ENCODE data around the gene SLC44A3. TPM values are rescaled to one million over a fixed set of nuclear protein-coding genes. Genes with fewer than 3 reads are reported as not detected.
A peak's percentile ranks its signal among the peaks of the same experiment; 100 is the strongest.

The SLC44A3 gene
- total and polyA plus RNA-seq, 2 donors (not counting 1 experiment from before 2014, with no cell fraction given): 3.9 to 9.7 TPM

- Histone ChIP-seq H3K9me3 (ENCODE audit: control insufficient read depth, insufficient read depth, low read depth, low read length) (no peaks in the 10 kb centered on the region), H3K4me2 (ENCODE audit: extremely low read depth, insufficient read depth, low read length) (no peak overlapping the region), H3K79me2 (ENCODE audit: control insufficient read depth, insufficient read depth, low read length) (no peaks in the 10 kb centered on the region), H4K20me1 (ENCODE audit: control insufficient read depth, extremely low read depth, insufficient read depth, low read length) (no peaks in the 10 kb centered on the region), H3K27me3 (ENCODE audit: control insufficient read depth, insufficient read depth, low read length) (no peaks in the 10 kb centered on the region), H3K4me3 (replicated peaks in 1 of 4; ENCODE audit: control extremely low read depth in 1 of 4, insufficient read depth in 1 of 4, low read depth in 3 of 4, low read length in 4 of 4) (no peak overlapping the region), H3K36me3 (ENCODE audit: control insufficient read depth, insufficient read depth, low read length) (no peaks in the 10 kb centered on the region), H2AFZ (ENCODE audit: low read length) (no peak overlapping the region), H3K27ac (ENCODE audit: insufficient read depth, low read length) (no peak overlapping the region), H3K9ac (ENCODE audit: insufficient read depth, low read length) (no peak overlapping the region), H3K4me1 (ENCODE audit: control insufficient read depth, extremely low read depth, insufficient read depth, low read length) (no peaks in the 10 kb centered on the region)
- no peak for TF ChIP-seq CTCF (conservative IDR thresholded peaks at IDR 0.05 in 1 of 2, IDR thresholded peaks at IDR 0.05 in 1 of 2; ENCODE audit: low read depth in 1 of 2, low read length in 2 of 2)
- TF ChIP-seq EZH2 (IDR thresholded peaks at IDR 0.05; ENCODE audit: low read length, missing control alignments): no peak
- DNase-seq (ENCODE audit: low read depth in 2 of 2): no peak
Observed at GRCh38 chr1:94874423-94874822, 54.3 kb downstream of the SLC44A3 start.

GRCh38 chr1:94875794-94876193, 55.6 kb downstream of the SLC44A3 start:
- H3K27me3 ChIP-seq (ENCODE audit: control insufficient read depth, insufficient read depth, low read length): no peaks in the 10 kb centered on the region

GRCh38 chr1:94876362-94876761, 56.2 kb downstream of the SLC44A3 start:
- Histone ChIP-seq H3K4me1 (ENCODE audit: control insufficient read depth, extremely low read depth, insufficient read depth, low read length) (no peaks in the 10 kb centered on the region), H3K9ac (ENCODE audit: insufficient read depth, low read length) (no peak overlapping the region), H3K9me3 (ENCODE audit: control insufficient read depth, insufficient read depth, low read depth, low read length) (no peaks in the 10 kb centered on the region), H4K20me1 (ENCODE audit: control insufficient read depth, extremely low read depth, insufficient read depth, low read length) (no peaks in the 10 kb centered on the region), H3K79me2 (ENCODE audit: control insufficient read depth, insufficient read depth, low read length) (no peaks in the 10 kb centered on the region), H3K27me3 (ENCODE audit: control insufficient read depth, insufficient read depth, low read length) (no peaks in the 10 kb centered on the region), H3K27ac (ENCODE audit: insufficient read depth, low read length) (no peak overlapping the region), H2AFZ (ENCODE audit: low read length) (no peak overlapping the region), H3K4me2 (ENCODE audit: extremely low read depth, insufficient read depth, low read length) (no peak overlapping the region), H3K36me3 (ENCODE audit: control insufficient read depth, insufficient read depth, low read length) (no peaks in the 10 kb centered on the region), H3K4me3 (replicated peaks in 1 of 4; ENCODE audit: control extremely low read depth in 1 of 4, insufficient read depth in 1 of 4, low read depth in 3 of 4, low read length in 4 of 4) (no peak overlapping the region)
- DNase-seq (ENCODE audit: low read depth in 2 of 2): peak in 1 of 2 donors; percentile 81
- TF ChIP-seq CTCF (conservative IDR thresholded peaks at IDR 0.05 in 1 of 2, IDR thresholded peaks at IDR 0.05 in 1 of 2; ENCODE audit: low read depth in 1 of 2, low read length in 2 of 2): no peak
- TF ChIP-seq EZH2 (IDR thresholded peaks at IDR 0.05; ENCODE audit: low read length, missing control alignments): no peak

More at GRCh38 chr1:94875794-94876193, 55.6 kb downstream of the SLC44A3 start:
- H3K4me3 ChIP-seq (replicated peaks in 1 of 4; ENCODE audit: control extremely low read depth in 1 of 4, insufficient read depth in 1 of 4, low read depth in 3 of 4, low read length in 4 of 4): no peak overlapping the region
- H3K9me3 ChIP-seq (ENCODE audit: control insufficient read depth, insufficient read depth, low read depth, low read length): no peaks in the 10 kb centered on the region
- H3K36me3 ChIP-seq (ENCODE audit: control insufficient read depth, insufficient read depth, low read length): no peaks in the 10 kb centered on the region
- H3K27ac ChIP-seq (ENCODE audit: insufficient read depth, low read length): no peak overlapping the region
- H3K79me2 ChIP-seq (ENCODE audit: control insufficient read depth, insufficient read depth, low read length): no peaks in the 10 kb centered on the region
- H2AFZ ChIP-seq (ENCODE audit: low read length): no peak overlapping the region
- no peak for DNase-seq (ENCODE audit: low read depth in 2 of 2)
- no peaks in the 10 kb centered on the region for H3K4me1 ChIP-seq (ENCODE audit: control insufficient read depth, extremely low read depth, insufficient read depth, low read length)
- H3K9ac ChIP-seq (ENCODE audit: insufficient read depth, low read length): no peak overlapping the region
- no peak overlapping the region for H3K4me2 ChIP-seq (ENCODE audit: extremely low read depth, insufficient read depth, low read length)
- no peaks in the 10 kb centered on the region for H4K20me1 ChIP-seq (ENCODE audit: control insufficient read depth, extremely low read depth, insufficient read depth, low read length)
- TF ChIP-seq CTCF (conservative IDR thresholded peaks at IDR 0.05 in 1 of 2, IDR thresholded peaks at IDR 0.05 in 1 of 2; ENCODE audit: low read depth in 1 of 2, low read length in 2 of 2): no peak
- no peak for TF ChIP-seq EZH2 (IDR thresholded peaks at IDR 0.05; ENCODE audit: low read length, missing control alignments)
